Left colon (tissue), 2 donors: ENCODE measurements around the gene DAAM1. TPM values are rescaled to one million over a fixed set of nuclear protein-coding genes. Genes with fewer than 3 reads are reported as not detected.
A peak's percentile ranks its signal among the peaks of the same experiment; 100 is the strongest.

Experiments
- ATAC-seq: fragments of 200-7000 bp; cut with Tn5 transposase; one replicate; pipeline ENCODE4 v1.9.1; 2020; ENCODE audit warnings: mild to moderate bottlenecking, moderate library complexity
- DNase-seq, 2 donors: peaks; one replicate each; pipeline ENCODE4 v3.0.0-alpha.2; 2020
- intact Hi-C, 2 donors: fragments of 100-400 bp; cut with DNase I in 1 of 2; cut with micrococcal nuclease in 1 of 2; formaldehyde crosslinking; loops; one replicate each; pipeline versions ENCODE4 v1.11.2 to v1.14.0; 2022; cut with DNase I, micrococcal nuclease
- total RNA-seq, 2 donors: library from RNA; stranded (reverse); fragmentation: NEBNext Ultra II Directional; extraction: Animal tissue kit (Norgen Biotek cat#: 25700); gene quantifications; one replicate each; pipeline ENCODE4 v1.2.1, GENCODE V29; 2021
- donor health status: DM: no; HTN: no; CAD: no.
- donor health status: DM: yes; HTN: yes; CAD: no.

Gene DAAM1
- total RNA-seq, 2 donors from 2014 or later, result 38.1 to 61.5 TPM

DNA sequence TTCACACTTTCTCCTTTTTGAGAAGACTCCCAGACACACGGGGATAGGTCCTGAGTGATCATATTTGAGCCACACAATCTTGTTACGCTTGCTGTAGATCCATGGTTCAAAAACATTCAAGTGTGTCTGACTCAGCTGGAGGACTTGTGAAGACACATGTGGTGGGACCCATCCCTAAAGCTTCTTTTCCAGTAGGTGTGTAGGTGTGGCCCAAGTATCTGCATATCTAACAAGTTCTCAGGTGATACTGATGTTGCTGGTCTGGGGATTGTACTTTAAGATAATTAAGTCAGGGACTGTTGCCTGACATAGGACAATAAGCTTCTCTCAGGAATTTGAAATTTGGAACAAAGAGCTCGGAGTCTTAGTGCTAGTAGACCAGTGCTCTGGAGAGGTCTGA lies 4.1 kb upstream of the DAAM1 start:
- no peak for ATAC-seq

DNA sequence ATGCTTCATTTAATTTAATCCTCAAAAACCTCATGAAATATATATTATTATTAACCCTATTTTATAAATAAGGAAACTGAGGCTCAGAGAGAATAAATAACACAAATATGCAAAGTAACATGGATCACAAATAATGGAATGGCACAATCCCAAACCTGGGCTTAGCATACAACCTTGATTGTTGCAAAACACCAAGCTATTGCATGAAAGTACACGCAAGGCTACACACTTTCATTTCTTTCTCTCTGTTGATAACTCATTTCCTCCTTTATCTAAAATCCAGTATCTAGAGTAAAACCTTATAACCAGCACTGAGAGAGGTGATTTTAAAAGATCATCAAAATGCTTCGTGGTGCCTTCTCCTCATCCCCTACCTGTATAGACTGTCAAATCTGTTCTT lies 2.8 kb upstream of the DAAM1 start:
- DNase-seq (no peak), ATAC-seq (no peak)
- intact Hi-C loops, result loop anchor here in 1 of 2 donors (10.0 kb wide), 1 partner anchor 51 kb away; no protein-coding TSS in a partner anchor

More for the DNA sequence above, 4.1 kb upstream of the DAAM1 start:
- DNase-seq, result no peak
- intact Hi-C loops, result loop anchor here in 1 of 2 donors (10.0 kb wide), 1 partner anchor 50 kb away; no protein-coding TSS in a partner anchor

DNA sequence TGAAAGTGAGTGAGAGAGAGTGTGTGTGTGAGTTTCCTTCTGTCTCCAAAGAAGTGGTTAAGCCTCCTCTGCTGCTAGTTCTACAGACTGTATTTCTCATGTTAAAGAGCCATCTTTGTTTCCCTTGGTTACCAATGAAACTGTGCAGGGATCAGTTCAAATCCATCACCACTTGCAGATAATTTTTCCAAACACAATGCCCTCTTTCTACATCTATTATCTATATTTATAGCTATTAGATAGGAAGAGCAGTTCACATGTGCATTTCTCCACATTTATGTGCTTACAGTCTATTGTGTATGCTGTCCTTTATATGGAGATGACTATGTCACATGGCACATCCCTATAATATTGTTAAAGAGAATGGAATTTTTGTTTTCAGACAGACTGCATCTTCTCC lies 2.2 kb upstream of the DAAM1 start:
- intact Hi-C loops, result loop anchor here in 1 of 2 donors (10.0 kb wide), 1 partner anchor 52 kb away; no protein-coding TSS in a partner anchor
- DNase-seq (no peak), ATAC-seq (no peak)

DNA sequence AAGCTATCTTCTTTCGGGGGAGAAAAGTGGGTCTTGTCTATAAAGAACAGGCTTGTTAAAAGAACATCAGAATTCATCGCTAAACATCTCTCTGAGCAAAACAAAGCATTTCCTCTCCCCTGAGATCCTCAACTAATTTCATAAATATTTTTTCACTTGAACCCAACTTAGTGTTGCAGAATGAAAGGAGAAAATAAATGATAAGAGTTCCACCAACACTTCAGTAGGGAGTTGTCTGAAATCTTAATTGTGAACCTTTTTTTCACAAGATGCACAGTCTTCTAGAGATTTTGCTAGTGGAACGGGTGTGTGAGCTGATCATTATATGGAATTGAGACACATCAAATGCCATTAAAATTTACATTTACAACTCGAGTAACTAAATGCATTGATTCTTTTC lies 1.3 kb upstream of the DAAM1 start:
- intact Hi-C loops, result loop anchor here in 1 of 2 donors (10.0 kb wide), 1 partner anchor 52 kb away; no protein-coding TSS in a partner anchor
- no peak for DNase-seq

DNA sequence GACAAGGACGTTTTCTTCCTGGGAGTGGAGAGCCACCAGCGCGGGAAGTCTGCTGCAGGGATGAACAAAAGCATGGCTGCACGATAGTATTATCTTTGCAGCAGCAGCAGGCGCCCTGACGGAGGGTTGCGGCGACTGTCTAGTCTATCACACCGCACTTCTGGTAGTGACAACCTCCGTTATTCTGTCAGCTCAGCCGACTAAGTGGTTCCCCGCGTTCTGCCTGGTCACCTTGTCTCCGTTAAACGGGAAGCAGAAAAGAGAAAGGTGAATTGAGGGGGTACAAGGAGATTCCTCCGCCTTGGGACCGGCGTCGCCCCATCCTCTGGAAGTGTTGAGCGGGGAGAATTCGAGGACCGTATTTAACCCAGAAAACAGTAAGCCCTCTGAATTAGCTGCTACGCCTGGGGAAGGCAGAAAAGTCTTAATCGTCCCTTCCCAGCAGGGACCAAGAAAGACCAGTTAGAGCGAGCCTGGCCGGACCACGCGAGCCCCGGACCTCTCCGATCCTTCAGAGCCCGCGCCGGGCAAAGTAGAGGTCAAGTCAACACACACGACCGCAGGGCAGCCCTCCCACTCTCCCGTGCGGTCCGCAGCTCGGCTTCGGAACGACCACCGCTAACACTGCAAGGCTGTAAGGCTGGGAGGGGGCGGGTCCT lies 536 bp upstream of the DAAM1 start:
- peak; percentile 17 for ATAC-seq
- DNase-seq, result peak; percentile 29 to 50
- intact Hi-C loops, result loop anchor here in 1 of 2 donors (10.0 kb wide), 1 partner anchor 53 kb away; no protein-coding TSS in a partner anchor

More for the DNA sequence above, 1.3 kb upstream of the DAAM1 start:
- ATAC-seq, result no peak

DNA sequence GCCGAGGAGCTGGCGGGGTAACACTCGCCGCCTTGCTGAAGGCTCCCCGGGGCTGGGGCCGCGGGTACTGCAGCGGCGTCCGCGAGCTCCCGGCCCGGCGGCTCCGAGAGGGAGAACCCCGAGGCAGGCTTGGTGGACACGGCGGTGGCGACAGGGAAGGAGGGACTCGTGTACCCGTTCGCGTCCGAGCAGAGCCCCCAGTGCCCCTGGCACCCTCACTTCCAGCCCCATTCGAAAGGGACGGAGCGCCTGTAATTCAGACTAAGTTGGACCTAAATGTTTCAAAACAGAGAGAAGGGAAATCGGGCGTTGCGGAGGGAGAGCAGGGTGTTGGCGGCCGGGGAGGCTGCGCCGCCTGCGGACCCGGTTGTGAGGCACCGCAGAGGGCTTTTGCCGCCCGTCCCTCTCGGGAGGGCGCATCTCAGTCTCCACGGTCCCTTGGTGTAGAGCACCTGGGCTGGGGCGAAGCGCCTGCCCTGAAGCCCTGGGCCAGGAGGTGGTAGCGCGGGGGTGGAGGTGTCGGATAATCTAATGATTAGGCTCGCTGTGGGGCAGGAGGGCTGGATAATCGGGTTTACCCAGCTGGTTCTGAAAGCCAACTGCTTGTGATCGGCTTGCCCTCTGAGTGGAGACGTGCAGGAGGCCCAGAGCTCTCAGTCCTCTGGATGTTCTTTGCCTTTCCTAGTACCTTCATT lies 771 bp downstream of the DAAM1 start:
- ATAC-seq, result peak; percentile 43
- intact Hi-C loops, result loop anchor here in 1 of 2 donors (10.0 kb wide), 1 partner anchor 54 kb away; no protein-coding TSS in a partner anchor
- DNase-seq, result peak in 1 of 2 donors; percentile 35

DNA sequence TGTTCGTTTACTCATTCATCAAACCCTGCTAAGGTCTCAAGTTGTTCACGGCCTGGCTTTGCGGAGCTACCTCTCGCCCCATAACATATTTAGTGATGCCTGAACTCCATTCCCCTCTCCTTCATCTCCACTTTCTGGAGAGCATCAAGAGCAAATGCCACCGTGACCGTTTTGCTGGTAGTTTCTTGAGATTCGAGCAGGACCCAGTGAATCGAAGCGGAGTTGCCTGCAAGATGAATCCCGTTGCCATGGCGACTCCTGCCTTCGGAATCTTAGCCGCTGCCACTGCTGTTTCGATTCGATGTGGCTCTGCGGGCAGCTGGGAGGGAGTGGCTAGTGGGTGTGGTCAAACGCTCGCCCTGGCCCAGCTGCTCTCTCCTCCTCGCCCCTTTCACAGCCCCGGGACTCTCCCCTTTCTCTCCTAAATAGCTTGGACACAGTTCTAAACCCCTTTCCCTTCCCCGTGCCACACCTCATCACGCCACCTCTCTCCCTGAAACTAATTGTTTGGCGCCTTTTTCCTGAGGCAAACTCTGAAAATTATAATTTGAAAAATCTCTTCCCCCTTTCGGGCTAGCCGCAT lies 1.4 kb downstream of the DAAM1 start:
- peak; percentile 54 for ATAC-seq
- DNase-seq, result peak; percentile 94 to 95
- intact Hi-C loops, result loop anchor here in 1 of 2 donors (10.0 kb wide), 1 partner anchor 55 kb away; no protein-coding TSS in a partner anchor

DNA sequence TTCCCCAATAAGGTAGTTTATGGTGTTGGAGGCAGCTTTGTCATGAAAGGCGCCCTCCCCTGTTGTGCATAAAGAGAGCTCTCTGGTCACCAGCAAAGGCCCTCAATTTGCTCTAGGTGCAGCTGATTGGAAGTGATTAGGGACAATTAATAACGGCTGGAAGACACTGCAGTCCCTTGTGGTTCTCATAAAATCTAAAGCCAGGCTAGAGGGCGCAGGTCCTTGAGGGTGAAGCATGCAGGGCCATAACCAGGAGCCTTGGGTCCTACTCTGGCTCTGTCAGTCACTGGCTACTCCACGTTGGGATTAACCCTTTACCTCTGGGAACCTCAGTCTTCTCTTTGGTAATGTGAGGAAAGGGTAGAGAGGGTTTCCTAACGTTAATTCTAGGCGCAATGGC lies 1.9 kb downstream of the DAAM1 start:
- peak in 1 of 2 donors; percentile 31 for DNase-seq
- intact Hi-C loops, result no loop called here
- no peak for ATAC-seq

DNA sequence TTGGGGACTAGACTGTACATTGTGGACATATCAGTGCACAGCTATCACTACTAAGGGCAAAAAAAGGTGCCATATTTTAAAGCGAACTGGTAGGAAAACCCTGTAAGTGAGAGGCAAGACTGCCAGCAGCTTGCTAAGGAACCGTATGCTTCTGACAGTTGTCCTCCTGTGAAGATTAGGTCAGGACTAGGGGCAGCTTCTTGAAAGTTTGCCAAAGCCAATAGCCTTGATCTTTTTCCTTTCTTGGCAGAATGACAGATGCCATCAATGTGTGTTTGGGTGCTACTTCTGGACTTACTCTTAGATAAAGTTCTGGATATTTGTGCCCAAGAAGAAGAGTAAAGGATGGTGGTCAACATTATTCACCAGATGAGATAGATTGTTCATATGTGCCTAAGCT lies 7.4 kb downstream of the DAAM1 start:
- intact Hi-C loops, result no loop called here
- no peak for ATAC-seq

DNA sequence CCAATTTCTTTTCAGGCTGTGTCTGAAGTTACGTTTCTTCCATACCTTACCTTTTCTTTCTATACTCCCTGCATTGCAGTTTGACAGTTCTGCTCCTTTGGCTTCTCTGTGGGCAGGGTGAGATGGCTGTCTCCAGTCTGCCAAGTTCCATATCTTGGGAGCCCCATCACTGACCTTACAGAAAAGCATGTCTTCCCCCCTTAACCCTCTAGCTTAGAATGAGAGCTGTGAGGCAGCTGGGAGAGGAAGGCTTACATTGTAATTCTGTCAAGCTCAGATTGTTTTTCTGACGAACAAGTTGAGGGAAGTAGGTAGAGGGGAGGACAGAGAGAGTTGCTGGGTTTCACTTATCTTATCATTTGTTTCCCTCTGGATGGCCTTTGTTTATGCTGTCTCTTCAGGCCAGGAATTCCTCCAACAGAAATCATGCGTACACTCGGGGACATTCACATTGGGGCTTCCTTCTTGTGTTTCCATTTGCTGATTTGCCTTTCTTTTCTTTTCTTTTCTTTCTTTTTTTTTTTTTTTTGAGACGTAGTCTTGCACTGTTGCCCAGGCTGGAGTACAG lies 9.3 kb downstream of the DAAM1 start:
- ATAC-seq, result no peak
- no peak for DNase-seq
- intact Hi-C loops, result no loop called here

More for the DNA sequence above, 7.4 kb downstream of the DAAM1 start:
- no peak for DNase-seq

DNA sequence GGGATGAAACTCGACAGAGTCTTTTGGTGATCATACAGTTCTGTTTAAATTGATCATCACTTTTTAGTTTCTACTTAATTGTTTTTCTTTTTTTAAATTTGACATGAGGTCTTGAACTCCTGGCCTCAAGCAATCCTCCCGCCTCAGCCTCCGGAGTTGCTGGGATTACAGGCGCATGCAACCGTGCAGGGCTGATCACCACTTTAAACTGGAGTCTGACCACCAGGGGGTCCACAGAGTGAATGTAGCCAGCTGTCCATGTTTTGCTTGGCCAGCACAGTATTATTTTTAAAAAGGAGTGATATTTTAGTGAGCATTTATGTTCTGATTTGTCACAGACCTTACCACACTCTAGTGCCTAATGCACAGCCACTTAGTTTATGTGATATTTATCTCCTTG lies 10.7 kb downstream of the DAAM1 start:
- ATAC-seq, result no peak
- DNase-seq, result no peak
- intact Hi-C loops, result no loop called here

DNA sequence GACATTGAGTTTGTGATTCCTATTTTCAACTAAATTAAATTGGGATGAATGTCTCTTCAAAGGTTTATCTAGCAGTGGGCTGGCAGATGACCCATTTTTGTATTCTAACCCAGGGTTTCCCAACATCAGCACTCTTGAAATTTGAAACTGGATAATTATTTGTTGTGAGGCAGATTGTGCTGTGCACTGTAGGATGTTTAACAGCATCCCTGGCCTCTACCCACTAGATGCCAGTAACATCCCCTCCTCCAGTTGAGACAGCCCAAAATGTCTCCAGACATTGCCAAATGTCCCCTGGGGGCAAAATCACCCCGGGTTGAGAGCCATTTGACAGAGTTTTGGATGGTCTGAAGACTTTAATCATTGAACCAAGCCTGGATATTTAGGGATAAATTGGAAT lies 11.1 kb downstream of the DAAM1 start:
- ATAC-seq, result no peak
- no peak for DNase-seq
- intact Hi-C loops, result no loop called here

DNA sequence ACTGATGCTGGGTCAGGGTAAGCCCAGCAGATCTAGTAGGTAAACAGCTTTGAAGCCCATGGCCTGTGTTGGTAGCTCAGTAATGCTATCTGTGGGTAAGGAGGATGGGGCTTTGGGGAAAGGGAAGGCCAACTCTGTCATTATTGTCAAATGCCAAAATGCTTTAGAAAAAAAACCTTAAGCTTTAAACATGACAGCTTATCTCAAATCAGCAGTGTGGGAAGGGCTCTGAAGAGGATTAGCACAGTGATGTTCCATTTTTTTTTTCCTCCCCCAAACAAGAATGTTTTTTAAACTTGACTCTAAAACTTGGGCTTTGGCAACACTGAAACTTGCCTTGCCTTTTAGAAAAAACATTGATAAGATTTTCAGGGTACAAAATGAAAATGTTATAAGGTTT lies 11.7 kb downstream of the DAAM1 start:
- DNase-seq (no peak), ATAC-seq (no peak)
- intact Hi-C loops, result no loop called here

DNA sequence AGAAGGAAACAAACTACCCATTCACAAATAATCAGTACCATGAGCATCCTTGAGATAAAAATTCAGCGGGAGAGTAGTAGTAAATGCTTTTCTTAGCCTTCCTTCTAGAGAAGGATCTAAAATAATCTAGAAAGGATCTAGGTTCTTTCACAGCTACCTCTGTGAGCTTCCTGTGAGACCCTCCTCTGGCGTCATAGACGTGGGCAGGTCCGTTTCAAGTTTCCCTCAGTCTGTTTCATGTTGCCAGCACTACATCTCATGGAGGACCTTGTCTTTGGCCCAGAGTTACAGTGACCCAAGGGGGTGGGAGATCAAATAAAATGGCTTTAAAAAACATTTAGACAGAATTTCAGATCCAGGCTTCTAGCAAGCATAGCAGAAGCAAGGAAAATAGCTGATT lies 13.6 kb downstream of the DAAM1 start:
- ATAC-seq (no peak), DNase-seq (no peak)
- intact Hi-C loops, result no loop called here

DNA sequence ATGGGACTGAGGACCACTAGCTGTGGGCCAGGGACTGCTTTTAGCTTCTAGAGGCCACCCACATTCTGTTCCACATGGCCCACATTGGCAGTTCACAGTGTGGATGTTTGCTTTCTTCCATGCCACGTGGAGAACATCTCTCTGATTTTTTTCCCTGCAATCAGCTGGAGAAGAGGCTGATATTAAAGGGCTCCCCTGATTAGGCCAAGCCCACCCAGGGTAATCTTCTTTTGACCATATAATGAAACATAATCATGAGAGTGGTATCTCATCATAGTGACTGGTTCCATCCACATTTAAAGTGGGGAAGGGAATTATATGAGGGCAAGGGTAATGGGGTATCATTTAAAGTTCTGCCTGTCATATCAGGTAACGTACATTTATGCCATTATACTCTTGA lies 15.8 kb downstream of the DAAM1 start:
- intact Hi-C loops, result no loop called here
- DNase-seq, result no peak
- no peak for ATAC-seq

DNA sequence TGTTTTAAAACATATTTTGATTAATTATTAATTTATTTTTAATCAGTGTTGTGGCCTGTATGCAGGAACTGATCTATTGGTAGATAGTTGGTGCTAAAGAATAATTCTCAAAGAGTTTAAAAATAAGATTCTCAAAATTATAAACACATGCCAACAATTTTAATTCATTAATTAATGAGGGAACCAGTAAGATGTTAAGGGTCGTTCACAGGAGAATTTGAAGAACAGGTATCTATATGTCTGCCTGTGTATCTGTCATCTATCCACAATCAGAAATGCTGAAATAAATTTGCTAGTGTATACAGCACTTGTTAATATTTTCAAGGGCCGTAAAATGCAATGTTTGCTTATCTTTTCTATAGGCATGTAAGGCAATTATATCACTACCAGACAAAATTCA lies 18.4 kb downstream of the DAAM1 start:
- ATAC-seq (no peak), DNase-seq (no peak)
- intact Hi-C loops, result no loop called here

DNA sequence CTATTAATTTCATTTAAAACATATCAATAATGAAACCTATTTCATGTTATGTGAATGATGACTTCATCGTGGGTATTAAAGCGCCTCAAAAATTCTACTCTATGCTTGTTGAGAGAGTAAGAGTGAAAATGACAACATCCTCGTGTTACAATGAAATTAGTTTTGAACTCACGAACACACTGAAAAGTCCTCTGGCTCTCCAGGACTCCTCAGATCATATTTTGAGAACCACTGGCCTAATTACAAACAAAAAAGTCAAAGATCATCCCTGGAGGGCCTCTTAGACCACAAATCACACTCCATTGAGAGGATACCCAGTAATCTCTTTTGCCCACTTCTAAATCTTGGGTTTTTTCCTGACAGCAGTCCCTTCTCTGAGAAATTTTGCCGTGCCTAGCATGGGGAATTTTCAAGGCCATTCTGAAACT lies 19.1 kb downstream of the DAAM1 start:
- ATAC-seq (no peak), DNase-seq (no peak)
- intact Hi-C loops, result no loop called here

DNA sequence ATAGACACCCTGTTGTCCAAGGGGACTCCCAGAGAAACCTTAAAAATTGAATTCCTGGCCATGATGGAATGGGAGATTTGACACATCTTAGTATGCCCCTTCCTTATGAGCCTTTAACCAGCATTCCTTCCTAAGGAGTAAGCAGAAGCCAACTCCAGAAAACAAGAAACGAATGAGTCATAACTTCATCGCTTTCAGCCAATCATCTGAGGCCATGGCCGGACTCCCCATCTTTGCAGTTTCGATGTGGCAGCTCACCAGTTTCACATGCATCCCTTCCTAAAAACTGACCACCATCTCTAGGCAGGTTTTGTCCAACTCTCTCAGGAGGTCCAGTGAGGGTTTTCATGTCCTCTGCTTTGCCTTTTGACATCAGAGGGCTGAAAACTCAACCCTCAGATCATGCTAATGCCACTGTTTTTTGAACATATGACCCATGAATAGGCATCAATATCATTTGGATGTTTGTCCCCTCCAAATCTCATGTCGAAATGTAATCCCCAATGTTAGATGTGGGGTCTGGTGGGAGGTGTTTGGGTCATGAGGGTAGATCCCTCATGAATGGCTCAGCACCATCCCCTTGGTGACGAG lies 19.9 kb downstream of the DAAM1 start:
- ATAC-seq (no peak), DNase-seq (no peak)
- intact Hi-C loops, result no loop called here

DNA sequence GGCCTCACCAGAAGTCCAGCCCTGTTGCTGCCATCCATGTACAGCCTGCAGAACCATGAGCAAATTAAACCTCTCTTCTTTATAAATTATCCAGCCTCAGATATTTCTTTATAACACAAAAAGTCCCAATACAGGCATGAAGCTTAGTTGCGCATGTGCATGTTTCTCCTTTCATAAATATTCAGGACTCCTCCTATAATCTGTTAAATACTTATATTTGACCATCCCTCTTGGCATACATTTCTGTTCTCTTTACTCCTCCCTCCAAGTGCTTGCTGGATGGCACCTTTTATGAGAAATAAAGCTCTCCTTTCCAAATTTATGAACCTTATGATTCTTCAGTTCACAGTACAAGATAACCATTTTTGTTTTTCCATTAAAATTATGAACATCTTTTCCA lies 20.5 kb downstream of the DAAM1 start:
- DNase-seq (no peak), ATAC-seq (no peak)
- intact Hi-C loops, result no loop called here
